Memory B cell (primary cell): ENCODE results near the gene TNFSF13.

Source experiments
- ATAC-seq: fragments of 150-1000 bp; cut with Tn5 transposase; 2 replicates; pipeline ENCODE4 v1.10.0; 2021; ENCODE audit warnings: low read depth, mild to moderate bottlenecking, moderate library complexity
- DNase-seq, 2 donors: peaks; one replicate each; pipeline ENCODE4 v3.0.0; 2022; ENCODE audit warnings: low spot score in 2 of 2
- H3K27ac Mint-ChIP-seq: one replicate; pipeline ENCODE4 v1.8.0; 2022; ENCODE audit warnings: mild to moderate bottlenecking, moderate library complexity, mixed read lengths
- H3K27me3 Mint-ChIP-seq: one replicate; pipeline ENCODE4 v1.8.0; 2022; ENCODE audit warnings: mixed read lengths
- H3K36me3 Mint-ChIP-seq: one replicate; pipeline ENCODE4 v1.8.0; 2022; ENCODE audit warnings: mild to moderate bottlenecking, mixed read lengths
- H3K4me1 Mint-ChIP-seq: one replicate; pipeline ENCODE4 v1.8.0; 2022; ENCODE audit warnings: mixed read lengths
- H3K4me3 Mint-ChIP-seq: one replicate; pipeline ENCODE4 v1.8.0; 2022; ENCODE audit warnings: mild to moderate bottlenecking, moderate library complexity, mixed read lengths
- H3K9me3 Mint-ChIP-seq: one replicate; pipeline ENCODE4 v1.8.0; 2022; ENCODE audit warnings: mixed read lengths

Gene TNFSF13

DNA sequence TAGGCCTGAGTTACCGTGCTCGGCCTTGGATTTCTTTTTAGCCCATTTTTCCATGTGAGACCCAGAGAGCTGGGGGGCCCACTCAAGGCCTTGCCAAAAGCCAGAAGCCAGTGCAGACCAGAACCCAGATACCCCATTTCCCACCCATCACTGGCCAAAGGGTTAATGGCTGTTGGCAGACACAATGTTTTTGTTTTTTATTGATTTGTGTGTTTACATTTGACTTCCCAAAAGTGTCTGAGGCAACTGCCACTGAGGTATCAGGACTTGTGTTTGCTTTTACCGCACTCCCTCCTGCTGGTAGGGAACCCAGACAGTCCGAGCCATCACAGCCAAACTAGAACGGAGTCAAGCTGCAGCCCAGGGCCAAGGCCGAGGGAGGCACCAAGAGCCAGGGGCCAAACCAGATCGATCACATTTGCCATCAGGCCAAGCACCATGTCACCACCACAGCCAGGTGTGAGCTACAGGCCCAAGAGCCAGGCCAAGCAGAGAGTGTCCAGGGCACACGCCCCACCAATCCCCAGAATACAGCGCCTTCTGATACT lies 17.4 kb upstream of the TNFSF13 start:
- ATAC-seq: no peak
- Mint-ChIP-seq H3K4me1 (no peaks in the 10 kb centered on the region), H3K9me3 (no peaks in the 10 kb centered on the region), H3K27me3 (no peaks in the 10 kb centered on the region), H3K27ac (no peak overlapping the region), H3K4me3 (no peak overlapping the region), H3K36me3 (no peaks in the 10 kb centered on the region)
- DNase-seq: no peak

DNA sequence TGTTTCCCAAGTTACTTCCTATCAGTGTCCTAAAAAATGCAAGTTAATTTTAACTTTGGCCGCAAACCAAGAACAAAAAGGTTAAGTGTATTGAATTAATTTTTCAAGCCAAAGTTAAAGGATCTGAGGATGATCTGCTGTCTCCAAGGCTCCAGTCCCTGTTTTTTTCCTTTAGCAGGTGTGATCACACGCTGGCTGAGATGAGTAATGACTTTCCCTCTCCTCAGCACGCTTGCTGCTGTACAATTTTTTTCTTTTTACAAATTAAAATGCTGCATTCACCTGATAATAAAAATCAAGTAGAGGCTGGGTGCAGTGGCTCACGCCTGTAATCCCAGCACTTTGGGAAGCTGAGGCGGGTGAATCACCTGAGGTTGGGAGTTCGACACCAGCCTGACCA lies 13.6 kb upstream of the TNFSF13 start:
- Mint-ChIP-seq H3K27ac (no peak overlapping the region), H3K4me3 (no peak overlapping the region), H3K27me3 (no peaks in the 10 kb centered on the region), H3K36me3 (no peaks in the 10 kb centered on the region), H3K9me3 (no peaks in the 10 kb centered on the region), H3K4me1 (peaks cover 14% of the 10 kb centered on the region)
- ATAC-seq (no peak), DNase-seq (no peak)

DNA sequence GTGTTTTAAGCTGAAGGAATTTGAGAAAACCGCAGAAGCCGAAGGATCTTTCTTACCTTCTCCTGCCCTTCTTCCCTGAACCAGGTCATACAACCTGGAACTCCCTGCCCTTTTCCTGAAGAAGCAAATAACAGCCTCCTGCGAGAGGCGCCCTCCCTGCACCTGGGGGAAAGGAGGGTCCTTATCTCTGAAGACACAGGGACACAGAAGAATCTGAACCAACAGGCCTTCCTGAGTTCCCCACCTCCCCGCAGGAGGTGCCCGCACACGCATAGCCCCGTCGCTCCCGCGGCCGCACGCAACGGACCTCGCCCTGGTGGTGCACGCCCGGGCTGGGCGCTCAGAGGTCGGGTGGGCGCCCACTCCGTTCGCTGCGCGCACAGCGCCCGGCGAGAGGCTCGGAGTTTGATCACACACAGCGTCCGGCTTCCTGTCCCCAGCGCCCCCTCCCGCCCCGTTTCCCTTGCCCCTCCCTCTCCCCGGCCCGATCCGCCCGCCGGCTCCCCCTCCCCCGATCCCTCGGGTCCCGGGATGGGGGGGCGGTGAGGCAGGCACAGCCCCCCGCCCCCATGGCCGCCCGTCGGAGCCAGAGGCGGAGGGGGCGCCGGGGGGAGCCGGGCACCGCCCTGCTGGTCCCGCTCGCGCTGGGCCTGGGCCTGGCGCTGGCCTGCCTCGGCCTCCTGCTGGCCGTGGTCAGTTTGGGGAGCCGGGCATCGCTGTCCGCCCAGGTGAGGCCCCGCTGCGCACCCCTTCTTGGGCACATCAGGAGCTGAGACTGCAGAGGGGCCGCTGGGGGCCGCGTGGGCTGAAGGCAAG lies 9.8 kb upstream of the TNFSF13 start, which contains the start of gene TNFSF12:
Gene TNFSF12, plus strand, starts transcription at position 474 of the 816 bp plus-strand sequence. Its CDS starts 96 bp downstream, at position 570.
- Mint-ChIP-seq H3K4me1 (peaks cover 35% of the 10 kb centered on the region), H3K9me3 (no peaks in the 10 kb centered on the region), H3K27me3 (no peaks in the 10 kb centered on the region), H3K4me3 (peak within 1 kb of the TSS; percentile 83), H3K36me3 (peaks cover 5% of the 10 kb centered on the region), H3K27ac (peak within 1 kb of the TSS; percentile 80)
- DNase-seq (peak in 1 of 2 donors; percentile 48), ATAC-seq (peak; percentile 35)

DNA sequence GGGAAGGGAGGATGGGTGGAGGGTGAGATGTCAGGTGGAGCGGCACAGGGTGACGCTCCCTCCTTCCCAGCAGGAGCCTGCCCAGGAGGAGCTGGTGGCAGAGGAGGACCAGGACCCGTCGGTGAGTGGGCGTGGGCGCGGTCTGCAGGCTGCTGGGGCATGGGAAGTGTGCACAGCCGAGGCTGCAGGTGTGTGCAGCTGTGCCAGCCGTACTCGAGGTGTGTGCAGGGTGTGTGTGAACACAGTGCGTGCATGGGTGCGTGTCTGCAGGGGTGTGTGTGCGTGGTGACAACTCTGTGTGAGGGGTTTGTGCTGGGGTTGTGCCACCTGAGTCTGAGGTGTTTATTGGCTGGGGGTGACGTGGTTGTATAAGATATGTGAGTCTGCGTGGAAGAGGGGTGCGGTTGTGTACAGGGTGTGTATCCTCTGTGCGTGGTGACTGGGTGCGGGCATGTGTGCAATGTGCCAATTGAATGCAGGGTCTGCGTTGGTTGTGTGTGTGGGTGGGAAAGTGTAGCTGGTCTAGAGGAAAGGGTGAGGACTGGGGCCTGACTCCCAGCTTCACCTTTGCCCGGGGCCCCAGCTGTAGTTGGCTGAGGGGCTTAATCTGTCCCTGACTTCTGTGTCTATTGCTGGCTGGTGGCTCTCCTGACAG lies 9.0 kb upstream of the TNFSF13 start:
- peak overlapping the region; percentile 80 for H3K4me3 Mint-ChIP-seq
- peaks cover 38% of the 10 kb centered on the region for H3K4me1 Mint-ChIP-seq
- H3K27me3 Mint-ChIP-seq: no peaks in the 10 kb centered on the region
- peak; percentile 41 for ATAC-seq
- peaks cover 5% of the 10 kb centered on the region for H3K36me3 Mint-ChIP-seq
- no peaks in the 10 kb centered on the region for H3K9me3 Mint-ChIP-seq
- DNase-seq: peak in 1 of 2 donors; percentile 46
- H3K27ac Mint-ChIP-seq: peak overlapping the region; percentile 52

DNA sequence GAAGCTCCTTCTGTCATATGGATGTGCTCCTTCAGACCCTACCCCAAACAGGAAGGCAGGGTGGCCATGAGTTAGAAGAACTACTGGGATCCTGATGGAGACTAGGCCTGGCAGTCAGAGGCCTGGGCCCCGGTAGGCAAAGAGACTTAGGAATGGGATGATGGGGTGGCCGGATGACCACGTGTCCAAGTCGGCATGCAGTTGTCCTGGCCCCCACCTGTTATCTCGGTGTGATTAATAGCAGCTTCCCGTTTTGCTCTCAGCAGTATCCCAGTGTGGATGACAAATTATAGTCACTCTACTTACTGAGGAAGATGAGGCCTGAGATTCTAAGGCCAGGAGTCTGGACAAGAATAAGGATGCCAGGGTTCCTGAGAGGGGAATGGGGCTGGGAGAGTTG lies 8.2 kb upstream of the TNFSF13 start:
- H3K36me3 Mint-ChIP-seq: peaks cover 8% of the 10 kb centered on the region
- no peaks in the 10 kb centered on the region for H3K27me3 Mint-ChIP-seq
- peaks cover 41% of the 10 kb centered on the region for H3K4me1 Mint-ChIP-seq
- H3K27ac Mint-ChIP-seq: peak overlapping the region; percentile 52
- DNase-seq (no peak), ATAC-seq (no peak)
- no peak overlapping the region for H3K4me3 Mint-ChIP-seq
- H3K9me3 Mint-ChIP-seq: no peaks in the 10 kb centered on the region

DNA sequence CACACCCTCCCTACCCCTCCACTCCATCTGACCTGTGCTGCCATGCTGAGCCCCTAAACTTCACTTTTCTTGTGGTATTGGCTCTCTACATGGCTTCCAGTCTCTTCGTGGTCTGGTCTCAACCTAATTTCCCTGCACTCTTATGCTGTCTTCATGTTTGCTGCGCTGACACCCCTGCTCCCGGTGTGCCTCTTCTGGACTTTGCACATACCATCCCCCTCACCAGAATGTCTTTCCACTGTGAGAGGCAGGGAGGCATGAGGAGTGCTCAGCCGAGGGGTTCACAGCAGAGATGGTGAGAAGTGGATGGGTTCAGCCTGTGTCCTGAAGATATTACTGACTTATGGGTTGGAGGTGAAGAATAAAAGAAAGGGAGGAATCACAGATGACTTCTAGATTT lies 7.2 kb upstream of the TNFSF13 start:
- Mint-ChIP-seq H3K27ac (peak overlapping the region; percentile 67), H3K27me3 (no peaks in the 10 kb centered on the region), H3K36me3 (peaks cover 10% of the 10 kb centered on the region), H3K9me3 (no peaks in the 10 kb centered on the region), H3K4me3 (no peak overlapping the region), H3K4me1 (peaks cover 46% of the 10 kb centered on the region)
- ATAC-seq (no peak), DNase-seq (no peak)

DNA sequence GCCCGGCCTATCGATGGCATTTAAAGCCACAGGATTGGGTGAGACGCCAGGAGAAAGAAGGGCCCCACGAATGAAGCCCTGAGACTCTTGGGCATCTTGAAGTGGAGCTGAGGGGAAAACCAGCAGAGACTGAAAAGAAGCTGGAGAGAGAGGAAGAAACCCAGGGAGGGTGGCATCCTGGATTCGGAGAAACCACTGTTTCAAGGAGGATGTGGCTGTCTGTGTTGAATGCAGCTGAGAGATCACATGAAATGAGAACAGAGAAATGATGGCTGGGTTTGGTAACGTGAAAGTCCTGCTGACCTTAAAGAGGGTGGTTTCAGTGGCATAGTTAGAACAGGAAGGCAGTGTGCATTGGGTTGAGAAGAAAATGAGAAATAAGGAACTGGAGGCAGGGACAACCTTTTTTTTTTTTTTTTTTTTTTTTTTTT lies 5.9 kb upstream of the TNFSF13 start:
- DNase-seq (peak in 1 of 2 donors; percentile 56), ATAC-seq (peak; percentile 87)
- Mint-ChIP-seq H3K27ac (peak overlapping the region; percentile 67), H3K27me3 (no peaks in the 10 kb centered on the region), H3K4me1 (peaks cover 49% of the 10 kb centered on the region), H3K9me3 (no peaks in the 10 kb centered on the region), H3K36me3 (peaks cover 10% of the 10 kb centered on the region), H3K4me3 (peak overlapping the region; percentile 27)

DNA sequence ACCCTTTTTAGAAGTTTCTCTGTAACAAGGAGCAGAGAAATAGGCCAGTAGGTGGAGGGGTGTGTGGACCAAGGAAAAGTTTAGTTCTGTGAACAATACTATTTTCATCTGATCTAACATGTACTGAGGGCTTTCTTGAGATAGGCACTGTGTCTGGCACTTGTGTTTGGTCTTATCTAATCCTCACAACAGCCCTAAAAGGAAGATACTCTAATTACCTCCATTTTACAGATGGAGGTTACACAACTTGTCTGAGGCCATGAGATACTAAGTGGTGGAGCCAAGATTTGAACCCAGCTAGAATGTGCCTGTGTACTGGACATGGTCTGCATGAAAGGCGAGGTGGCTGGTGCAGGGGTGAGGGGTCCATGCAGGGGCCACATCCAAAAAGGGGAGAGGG lies 5.2 kb upstream of the TNFSF13 start:
- H3K27ac Mint-ChIP-seq: peak overlapping the region; percentile 67
- H3K4me1 Mint-ChIP-seq: peaks cover 48% of the 10 kb centered on the region
- H3K36me3 Mint-ChIP-seq: peaks cover 10% of the 10 kb centered on the region
- H3K9me3 Mint-ChIP-seq: no peaks in the 10 kb centered on the region
- DNase-seq (no peak), ATAC-seq (no peak)
- H3K27me3 Mint-ChIP-seq: no peaks in the 10 kb centered on the region
- H3K4me3 Mint-ChIP-seq: no peak overlapping the region

DNA sequence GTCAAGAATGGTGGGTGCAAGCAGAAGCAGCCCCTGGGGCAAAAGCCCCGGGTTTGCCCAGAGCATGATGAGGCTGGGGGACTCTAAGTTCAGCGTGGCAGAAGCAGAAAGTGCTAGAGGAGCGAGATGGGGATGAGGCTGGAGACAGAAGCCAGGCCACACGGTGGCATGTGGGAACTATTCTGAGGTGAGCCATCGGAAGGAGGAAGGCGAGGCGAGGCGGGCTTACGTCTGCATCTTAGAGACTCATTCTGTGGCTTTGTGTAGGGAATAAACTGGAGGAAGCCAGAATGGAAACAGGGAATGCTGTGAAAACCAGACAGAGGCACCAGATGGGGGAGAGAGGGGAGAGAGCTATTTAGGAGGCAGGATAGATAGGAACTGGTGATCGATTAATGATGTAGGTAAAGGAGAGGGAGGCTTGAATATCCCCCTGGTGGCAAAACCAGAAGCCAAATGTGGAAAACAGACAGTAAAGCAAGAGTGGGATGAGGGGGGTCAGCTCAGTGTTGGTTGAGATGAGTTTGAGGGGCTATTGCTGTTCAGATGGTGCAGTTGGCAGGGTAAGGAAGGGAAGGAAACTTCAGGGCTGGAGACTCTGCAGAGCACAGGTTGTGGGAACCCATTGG lies 3.1 kb upstream of the TNFSF13 start:
- no peaks in the 10 kb centered on the region for H3K9me3 Mint-ChIP-seq
- peak overlapping the region; percentile 43 for H3K27ac Mint-ChIP-seq
- H3K36me3 Mint-ChIP-seq: peaks cover 10% of the 10 kb centered on the region

DNA sequence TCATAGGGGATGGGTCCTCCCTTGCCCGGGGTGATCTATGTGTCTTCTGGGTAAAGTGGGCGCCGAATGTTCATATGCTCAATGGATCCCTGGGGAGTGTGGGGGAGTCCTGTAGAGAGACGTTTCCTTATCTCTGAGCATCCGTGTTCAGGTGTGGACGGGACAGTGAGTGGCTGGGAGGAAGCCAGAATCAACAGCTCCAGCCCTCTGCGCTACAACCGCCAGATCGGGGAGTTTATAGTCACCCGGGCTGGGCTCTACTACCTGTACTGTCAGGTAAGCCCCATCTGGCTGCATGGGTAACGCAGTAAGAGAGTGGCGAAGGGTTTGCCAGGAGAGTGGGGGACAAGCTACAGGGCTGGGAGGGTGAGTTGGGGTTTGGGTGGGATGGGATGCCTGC lies 1.9 kb upstream of the TNFSF13 start:
- peaks cover 5% of the 10 kb centered on the region for H3K36me3 Mint-ChIP-seq
- no peaks in the 10 kb centered on the region for H3K9me3 Mint-ChIP-seq
- peak overlapping the region; percentile 24 for H3K27ac Mint-ChIP-seq
- H3K4me1 Mint-ChIP-seq: peaks cover 57% of the 10 kb centered on the region
- ATAC-seq (no peak), DNase-seq (no peak)
- peak overlapping the region; percentile 2 for H3K4me3 Mint-ChIP-seq
- no peaks in the 10 kb centered on the region for H3K27me3 Mint-ChIP-seq

More for the DNA sequence above, 3.1 kb upstream of the TNFSF13 start:
- no peaks in the 10 kb centered on the region for H3K27me3 Mint-ChIP-seq
- H3K4me1 Mint-ChIP-seq: peaks cover 54% of the 10 kb centered on the region
- no peak overlapping the region for H3K4me3 Mint-ChIP-seq
- ATAC-seq (no peak), DNase-seq (no peak)

DNA sequence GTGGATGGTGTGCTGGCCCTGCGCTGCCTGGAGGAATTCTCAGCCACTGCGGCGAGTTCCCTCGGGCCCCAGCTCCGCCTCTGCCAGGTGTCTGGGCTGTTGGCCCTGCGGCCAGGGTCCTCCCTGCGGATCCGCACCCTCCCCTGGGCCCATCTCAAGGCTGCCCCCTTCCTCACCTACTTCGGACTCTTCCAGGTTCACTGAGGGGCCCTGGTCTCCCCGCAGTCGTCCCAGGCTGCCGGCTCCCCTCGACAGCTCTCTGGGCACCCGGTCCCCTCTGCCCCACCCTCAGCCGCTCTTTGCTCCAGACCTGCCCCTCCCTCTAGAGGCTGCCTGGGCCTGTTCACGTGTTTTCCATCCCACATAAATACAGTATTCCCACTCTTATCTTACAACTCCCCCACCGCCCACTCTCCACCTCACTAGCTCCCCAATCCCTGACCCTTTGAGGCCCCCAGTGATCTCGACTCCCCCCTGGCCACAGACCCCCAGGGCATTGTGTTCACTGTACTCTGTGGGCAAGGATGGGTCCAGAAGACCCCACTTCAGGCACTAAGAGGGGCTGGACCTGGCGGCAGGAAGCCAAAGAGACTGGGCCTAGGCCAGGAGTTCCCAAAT lies 1.3 kb upstream of the TNFSF13 start:
- peaks cover 5% of the 10 kb centered on the region for H3K36me3 Mint-ChIP-seq
- H3K27me3 Mint-ChIP-seq: no peaks in the 10 kb centered on the region
- peak overlapping the region; percentile 99 for H3K27ac Mint-ChIP-seq
- peaks cover 55% of the 10 kb centered on the region for H3K4me1 Mint-ChIP-seq
- no peaks in the 10 kb centered on the region for H3K9me3 Mint-ChIP-seq
- ATAC-seq (no peak), DNase-seq (no peak)
- H3K4me3 Mint-ChIP-seq: no peak overlapping the region

DNA sequence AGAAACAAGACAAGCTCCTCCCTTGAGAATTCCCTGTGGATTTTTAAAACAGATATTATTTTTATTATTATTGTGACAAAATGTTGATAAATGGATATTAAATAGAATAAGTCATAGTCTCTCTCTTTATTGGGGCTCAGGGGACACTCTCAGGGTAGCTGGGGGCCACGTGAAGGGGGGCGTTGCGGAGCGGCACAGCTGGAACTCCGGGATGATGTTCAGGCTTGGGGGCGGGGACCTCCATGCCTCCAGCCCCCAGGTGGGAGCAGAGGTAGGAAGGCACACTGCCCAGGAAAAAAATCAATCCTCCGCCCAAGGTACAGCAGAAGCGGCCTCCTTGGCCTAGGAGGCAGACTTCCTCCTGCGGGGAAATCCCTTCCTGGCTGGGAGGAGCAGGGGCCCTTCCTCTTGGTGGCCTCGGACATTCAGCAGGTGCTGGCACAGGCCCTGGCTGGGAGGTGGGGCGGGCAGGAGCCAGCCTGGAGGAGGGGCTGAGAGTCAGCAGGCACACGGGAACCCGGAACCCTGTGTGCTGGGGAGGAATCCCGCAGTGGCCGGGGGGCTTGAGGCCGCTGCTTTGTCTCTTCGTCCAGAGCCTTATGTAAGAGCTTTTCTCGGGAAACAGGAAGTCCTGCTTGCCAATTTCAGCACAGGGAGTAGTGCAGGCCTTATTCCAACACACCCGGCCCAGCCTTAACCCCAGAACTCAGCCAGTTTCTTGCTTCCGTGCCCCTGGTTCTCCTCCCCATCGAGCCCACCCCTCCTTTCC lies 591 bp upstream of the TNFSF13 start:
- H3K36me3 Mint-ChIP-seq: peaks cover 5% of the 10 kb centered on the region
- H3K27ac Mint-ChIP-seq: peak overlapping the region; percentile 99
- H3K4me3 Mint-ChIP-seq: peak overlapping the region; percentile 86
- H3K9me3 Mint-ChIP-seq: no peaks in the 10 kb centered on the region
- no peaks in the 10 kb centered on the region for H3K27me3 Mint-ChIP-seq
- ATAC-seq (peak; percentile 15), DNase-seq (peak in 1 of 2 donors; percentile 45)
- peaks cover 55% of the 10 kb centered on the region for H3K4me1 Mint-ChIP-seq
